ENCODE data around the gene CLEC19A.

- TF ChIP-seq CREB1 (CRISPR knock-in tag; IDR thresholded peaks at IDR 0.05; ENCODE audit: low read depth) (no peak), CTCF (conservative IDR thresholded peaks at IDR 0.05; ENCODE audit: low read depth in 2 of 2) (no peak), EZH2 (IDR thresholded peaks at IDR 0.05; ENCODE audit: low read depth, unreplicated experiment) (no peak), REST (IDR thresholded peaks at IDR 0.05; ENCODE audit: unreplicated experiment) (no peak), POLR2AphosphoS5 (IDR thresholded peaks at IDR 0.05; ENCODE audit: low read depth) (no peak), ETS1 (IDR thresholded peaks at IDR 0.05) (no peak), EZH2phosphoT487 (IDR thresholded peaks at IDR 0.05; ENCODE audit: unreplicated experiment) (no peak), ZNF114 (CRISPR knock-in tag; IDR thresholded peaks at IDR 0.05) (no peak), NANOG (IDR thresholded peaks at IDR 0.05; ENCODE audit: borderline replicate concordance) (no peak), JUNB (IDR thresholded peaks at IDR 0.05; ENCODE audit: unreplicated experiment) (no peak), ZNF331 (CRISPR knock-in tag; IDR thresholded peaks at IDR 0.05; ENCODE audit: low read depth) (no peak), STAT1 (IDR thresholded peaks at IDR 0.05; ENCODE audit: unreplicated experiment) (no peak), ZNF462 (CRISPR knock-in tag; IDR thresholded peaks at IDR 0.05) (no peak)
Observed at GRCh38 chr16:19254611-19255010, 30.9 kb upstream of the CLEC19A start.
